ENCODE results near the gene APIP.
A peak's percentile ranks its signal among the peaks of the same experiment; 100 is the strongest.

The APIP gene

GRCh38 chr11:34877375-34877975 lies 38.7 kb downstream of the APIP start:
- DNase-seq: no peak

GRCh38 chr11:34874202-34874601 lies 42.0 kb downstream of the APIP start:
- no peak for DNase-seq

DNA sequence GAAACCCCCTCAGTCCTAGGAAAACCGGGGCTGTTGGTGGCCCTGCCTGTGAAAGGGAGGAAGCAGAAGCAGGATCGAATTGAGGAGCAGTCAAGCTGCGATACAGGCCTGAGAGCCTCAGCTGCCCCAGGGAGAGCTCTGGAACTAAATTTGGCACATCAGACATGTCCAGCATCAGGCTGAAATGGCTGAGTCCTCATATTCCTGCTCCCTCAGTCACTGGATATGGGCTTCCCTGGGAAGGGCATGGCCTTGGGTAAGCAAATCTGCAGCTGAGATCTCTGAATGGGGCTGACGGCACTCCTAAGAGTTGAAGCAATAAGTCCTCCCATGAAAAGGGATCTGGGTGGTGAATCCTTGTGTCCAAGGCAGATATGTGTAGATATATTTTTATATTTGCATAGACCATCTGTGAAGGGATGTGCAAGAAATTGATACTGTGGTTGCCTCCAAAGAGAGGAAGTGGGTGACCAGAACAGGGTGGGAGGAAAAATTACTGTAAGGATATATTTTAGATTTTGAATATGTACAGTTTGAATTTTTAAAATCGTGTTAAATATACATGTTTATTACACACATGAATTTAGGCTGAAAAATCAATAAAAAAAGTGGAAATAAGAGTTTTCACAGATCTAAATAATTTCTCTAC lies 45.5 kb downstream of the APIP start:
- DNase-seq: no peak

DNA sequence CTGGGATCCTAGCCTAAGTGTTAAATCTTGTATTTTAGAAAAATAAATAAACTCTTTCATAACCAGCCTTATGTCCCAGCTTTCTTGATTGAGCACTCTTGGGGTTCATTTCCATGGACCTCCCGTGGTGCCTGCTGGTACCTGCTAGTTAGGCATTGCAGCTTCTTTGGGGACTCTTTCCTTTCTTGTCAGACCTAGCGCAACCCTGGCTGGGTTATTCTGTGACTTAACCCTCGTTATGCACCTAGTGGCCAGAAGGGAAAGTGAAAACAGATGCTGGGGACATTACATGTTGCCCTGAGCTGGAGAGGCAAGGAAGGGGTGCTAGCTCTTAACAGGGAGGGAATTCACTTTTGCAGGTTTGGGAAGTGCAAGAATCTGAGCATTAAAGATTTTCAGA lies 46.8 kb downstream of the APIP start:
- DNase-seq: peak; percentile 16

DNA sequence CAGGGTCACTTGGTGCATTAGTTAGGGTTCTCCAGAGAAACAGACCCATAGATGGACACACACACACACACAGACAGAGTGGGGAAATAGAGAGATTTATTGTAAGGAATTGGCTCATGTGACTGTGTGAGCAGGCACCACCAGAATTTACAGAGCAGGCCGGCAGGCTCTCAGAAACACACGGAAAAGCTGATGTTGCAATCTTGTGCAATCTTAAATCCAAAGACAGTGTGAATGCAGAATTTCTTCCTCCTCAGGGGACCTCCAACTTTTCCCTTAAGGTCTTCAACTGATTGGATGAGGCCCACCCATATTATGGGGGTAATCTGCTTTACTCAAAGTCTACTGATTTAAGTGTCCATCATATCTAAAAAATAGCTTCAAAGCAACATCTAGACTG lies 49.8 kb downstream of the APIP start:
- no peak for DNase-seq

- DNase-seq: no peak
Measured at GRCh38 chr11:34865261-34865660, 50.9 kb downstream of the APIP start.

DNA sequence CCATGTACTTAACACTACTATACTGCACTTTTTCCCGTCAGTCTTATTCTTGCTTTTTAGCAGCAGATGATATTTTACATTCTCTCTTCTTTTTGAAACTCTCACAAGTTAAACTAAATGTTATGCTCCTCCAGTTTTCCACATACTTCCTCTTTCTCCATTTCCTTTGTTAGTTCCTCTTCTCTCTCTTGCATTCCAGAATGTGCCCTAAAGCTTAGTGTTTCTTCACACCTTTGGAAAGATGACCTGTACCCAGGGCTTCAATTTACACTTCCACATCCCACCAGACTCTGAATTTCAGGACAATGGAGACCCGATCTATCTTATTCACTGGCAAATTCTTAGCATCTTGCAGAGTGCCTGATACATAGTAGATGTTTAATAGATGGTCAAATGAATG lies 51.8 kb downstream of the APIP start:
- DNase-seq: no peak

- no peak for DNase-seq
Measured at GRCh38 chr11:34863048-34863447, 53.1 kb downstream of the APIP start.

- DNase-seq: peak; percentile 19
Measured at GRCh38 chr11:34860518-34860917, 55.7 kb downstream of the APIP start.

DNA sequence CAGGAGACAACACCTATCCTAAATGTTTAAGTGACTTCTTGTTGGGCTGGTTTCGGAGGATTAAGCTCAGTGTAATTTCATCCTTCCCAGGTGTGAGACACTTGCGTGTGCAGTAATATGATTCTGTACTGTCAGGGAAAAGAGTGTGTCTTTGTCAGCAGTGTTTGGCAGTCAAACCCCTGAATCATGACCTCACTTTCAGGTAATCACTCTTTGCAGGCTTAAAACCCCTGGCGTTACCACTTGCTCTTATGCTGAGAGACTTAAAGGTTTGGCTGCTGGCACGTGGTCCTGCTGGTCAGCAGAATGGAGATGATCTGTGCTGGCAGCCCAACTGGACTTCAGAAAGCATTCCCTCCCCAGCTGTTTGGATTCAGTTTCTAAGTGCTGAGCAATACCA lies 56.1 kb downstream of the APIP start:
- DNase-seq: peak; percentile 29

DNA sequence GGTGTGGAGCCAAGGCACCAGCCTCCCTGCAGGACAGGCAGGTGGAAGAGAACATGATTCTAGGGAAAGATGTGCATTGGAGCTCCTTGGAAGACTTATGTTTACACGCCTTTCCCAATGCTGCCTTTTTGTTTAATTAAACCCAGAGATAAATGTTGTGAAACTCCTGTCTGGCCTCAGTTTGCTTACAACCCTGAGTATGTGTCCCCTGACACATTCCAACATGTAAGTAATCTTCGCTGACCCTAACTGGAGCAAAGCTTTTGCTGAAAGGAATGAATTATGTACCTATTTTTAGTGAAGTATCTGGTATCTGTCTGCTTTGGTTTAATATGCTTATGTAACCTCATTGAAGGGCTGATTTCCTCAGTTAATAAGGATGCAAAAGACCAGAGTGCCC lies 56.7 kb downstream of the APIP start:
- DNase-seq: no peak

DNA sequence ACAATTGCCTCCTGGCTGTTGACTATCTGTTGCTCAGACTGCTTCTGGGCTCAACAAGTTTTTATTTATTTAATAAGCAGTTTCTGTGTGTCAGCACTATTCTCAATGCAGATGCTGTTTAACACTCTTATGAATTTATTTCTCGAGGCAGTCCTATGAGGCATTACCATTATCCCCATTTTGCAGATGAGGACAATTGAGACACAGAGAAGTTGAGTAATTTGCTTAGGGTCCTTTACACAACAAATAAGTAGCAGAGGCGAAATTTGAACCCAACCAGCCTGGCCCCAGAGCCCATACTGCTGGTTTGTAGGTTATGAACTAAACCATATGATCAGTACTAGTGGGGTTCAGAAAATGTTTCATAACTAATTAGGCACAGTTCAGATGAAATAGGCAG lies 58.7 kb downstream of the APIP start:
- no peak for DNase-seq

- DNase-seq: no peak
Measured at GRCh38 chr11:34856251-34856650, 59.9 kb downstream of the APIP start.

DNA sequence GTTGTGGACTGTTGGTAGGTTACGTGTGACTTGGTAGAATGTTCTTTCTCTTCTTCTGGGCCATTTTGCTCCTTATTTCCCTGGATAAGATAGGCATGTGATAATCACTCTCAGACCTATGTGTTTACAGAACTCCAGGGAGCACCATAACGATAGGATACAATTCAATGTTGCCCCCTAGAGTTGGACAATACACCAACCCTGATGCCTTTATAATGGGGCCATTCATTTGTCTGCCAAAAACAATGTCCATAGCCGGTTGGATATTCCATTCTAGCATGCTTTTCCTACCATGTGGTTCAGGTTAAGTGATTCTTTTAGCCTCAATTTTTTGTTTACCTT lies 60.5 kb downstream of the APIP start:
- DNase-seq: no peak

DNA sequence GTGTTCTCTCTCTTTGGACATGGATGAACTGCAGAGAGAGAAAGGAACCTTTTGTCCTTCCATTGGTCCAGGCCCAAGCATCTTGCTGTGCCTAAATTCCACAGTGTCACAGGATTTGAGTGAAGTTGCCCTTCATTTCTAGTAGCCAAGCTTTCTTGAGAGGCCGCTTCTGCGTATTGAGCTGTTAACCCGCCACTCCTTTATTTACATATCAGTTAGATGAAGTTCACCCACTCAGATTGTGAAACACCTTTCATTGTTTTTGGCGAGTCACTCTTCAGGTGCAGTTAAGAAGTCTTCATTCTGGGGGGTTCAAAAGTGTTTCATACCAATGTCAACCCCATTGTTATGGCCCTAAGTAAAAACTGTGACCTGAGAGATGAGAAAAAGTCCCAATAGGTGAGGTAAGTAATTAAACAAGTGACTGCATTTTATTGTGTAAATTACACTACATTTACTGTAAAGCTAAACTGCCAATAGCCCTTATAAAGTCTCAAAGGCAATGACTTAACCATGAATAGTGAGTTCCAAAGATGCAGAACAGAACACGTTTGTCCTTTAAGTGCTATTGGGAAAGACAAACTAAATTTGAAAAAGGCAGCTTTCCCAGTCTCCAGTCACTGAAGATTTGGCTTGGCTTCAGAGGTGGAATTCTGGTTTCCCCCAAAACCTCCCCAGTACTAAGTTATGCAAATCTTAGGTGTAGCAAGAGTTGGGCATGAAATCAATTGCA lies 61.0 kb downstream of the APIP start:
- no peak for DNase-seq

DNA sequence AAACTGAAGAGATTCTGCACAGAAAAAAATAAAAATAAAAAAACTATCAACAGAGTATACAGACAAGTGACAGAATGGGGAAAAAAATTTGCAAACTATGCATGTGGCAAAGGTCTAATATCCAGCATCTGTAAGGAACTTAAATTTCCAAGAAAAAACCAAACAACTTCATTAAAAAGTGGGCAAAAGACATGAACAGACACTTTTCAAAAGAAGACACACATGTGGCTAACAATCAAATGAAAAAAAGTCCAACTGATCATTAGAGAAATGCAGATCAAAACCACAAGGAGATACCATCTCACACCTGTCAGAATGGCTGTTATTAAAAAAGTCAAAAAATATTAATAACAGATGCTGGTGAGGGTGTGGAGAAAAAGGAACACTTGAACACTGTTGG lies 64.3 kb downstream of the APIP start:
- no peak for DNase-seq

DNA sequence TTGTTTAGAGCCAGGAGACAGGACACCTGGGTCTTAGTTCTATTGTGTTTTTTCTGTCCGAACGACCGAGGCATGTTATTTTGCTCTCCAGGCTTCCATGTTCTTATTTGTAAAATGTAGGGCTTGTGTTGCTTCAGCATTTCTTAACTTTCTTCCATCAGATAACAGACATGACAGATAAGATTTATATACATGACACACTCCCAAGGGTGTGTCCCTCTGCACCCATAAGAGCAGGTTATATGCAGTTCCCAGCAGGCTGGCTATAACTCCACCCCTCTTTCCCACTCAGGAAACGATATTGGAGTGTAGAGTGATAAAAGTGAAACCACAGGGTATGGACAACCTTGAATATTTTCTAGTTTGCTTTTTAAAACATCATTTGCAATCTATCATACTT lies 65.8 kb downstream of the APIP start:
- no peak for DNase-seq

DNA sequence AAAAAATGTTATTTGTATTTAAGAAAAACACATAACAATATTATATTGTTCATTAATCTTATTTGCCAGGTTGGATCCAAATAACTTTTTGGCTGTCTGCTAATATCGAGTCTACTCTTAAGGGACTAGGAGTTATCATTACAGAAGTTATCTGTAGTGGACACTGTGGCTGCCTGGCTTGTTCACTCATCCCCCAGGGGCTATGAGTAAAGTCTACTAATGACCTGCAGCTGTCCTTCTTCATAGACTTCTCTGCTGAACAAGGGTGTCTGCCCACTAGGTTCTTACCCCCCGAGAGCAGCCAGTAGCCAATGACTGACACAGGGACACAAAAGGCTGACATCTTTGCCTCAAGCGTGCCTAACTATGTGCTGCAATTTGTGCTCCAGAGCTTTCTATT lies 69.7 kb downstream of the APIP start:
- no peak for DNase-seq

- DNase-seq: no peak
Measured at GRCh38 chr11:34844463-34845112, 71.6 kb downstream of the APIP start.

- no peak for DNase-seq
Measured at GRCh38 chr11:34843271-34843670, 72.9 kb downstream of the APIP start.

- peak; percentile 54 for DNase-seq
Measured at GRCh38 chr11:34840736-34841386, 75.3 kb downstream of the APIP start.

- DNase-seq: no peak
Measured at GRCh38 chr11:34839969-34840368, 76.2 kb downstream of the APIP start.

All from NCI-H2171 treated with DMSO at 0.1 percent for 48 hours (cell line).